ENCODE results near the gene CCR6.

GRCh38 chr6:167165858-167166471 is 43.1 kb downstream of the CCR6 start:
- TF ChIP-seq CTCF (IDR thresholded peaks at IDR 0.05; ENCODE audit: low read depth, low read length), result no peak
- TF ChIP-seq EZH2phosphoT487 (IDR thresholded peaks at IDR 0.05; ENCODE audit: low read depth), result no peak
